ENCODE measurements around the gene NUP210. TPM values are rescaled to one million over a fixed set of nuclear protein-coding genes. Genes with fewer than 3 reads are reported as not detected.

NUP210 gene
- total and polyA plus RNA-seq, 7 donors = under 0.01 to 26.4 (median 2.1) TPM

- 69 to 74% methylated on average over 18 of the region's 18 CpGs for WGBS, 2 donors
- Histone ChIP-seq H3K27me3 (peaks cover 0 to 18% (median 0%) of the 10 kb centered on the region in 3 donors), H3K9me3 (no peaks in the 10 kb centered on the region), H3K36me3 (no peaks in the 10 kb centered on the region), H3K27ac (no peak overlapping the region), H3K4me3 (no peak overlapping the region), H3K4me1 (no peaks in the 10 kb centered on the region)
- intact Hi-C loops (cut with DNase I) = no loop called here
- no peak for TF ChIP-seq POLR2A (IDR thresholded peaks at IDR 0.05)
- no peak for TF ChIP-seq EP300 (IDR thresholded peaks at IDR 0.05)
- no peak for TF ChIP-seq CTCF (IDR thresholded peaks at IDR 0.05)
- TF ChIP-seq POLR2AphosphoS5 (IDR thresholded peaks at IDR 0.05) = no peak
- DNase-seq = peak; percentile 39
Observed at GRCh38 chr3:13294442-13295351, 125.4 kb downstream of the NUP210 start.

- Histone ChIP-seq H3K9me3 (no peaks in the 10 kb centered on the region), H3K4me1 (no peaks in the 10 kb centered on the region), H3K4me3 (no peak overlapping the region), H3K27me3 (peaks cover 0 to 22% (median 0%) of the 10 kb centered on the region in 3 donors), H3K27ac (no peak overlapping the region), H3K36me3 (no peaks in the 10 kb centered on the region)
- 78 to 82% methylated on average over 3 of the region's 3 CpGs for WGBS, 2 donors
- DNase-seq = no peak
- TF ChIP-seq POLR2A (IDR thresholded peaks at IDR 0.05) = no peak
- no peak for TF ChIP-seq POLR2AphosphoS5 (IDR thresholded peaks at IDR 0.05)
- TF ChIP-seq CTCF (IDR thresholded peaks at IDR 0.05) = no peak
- TF ChIP-seq EP300 (IDR thresholded peaks at IDR 0.05) = no peak
- intact Hi-C loops (cut with DNase I) = no loop called here
Observed at GRCh38 chr3:13292375-13292774, 127.7 kb downstream of the NUP210 start.

GRCh38 chr3:13290941-13291340, 129.2 kb downstream of the NUP210 start:
- 91% methylated on average over 3 of the region's 3 CpGs for WGBS, 2 donors
- DNase-seq = no peak
- Histone ChIP-seq H3K27ac (no peak overlapping the region), H3K36me3 (no peaks in the 10 kb centered on the region), H3K4me3 (no peak overlapping the region), H3K9me3 (peaks cover 0 to 5% (median 0%) of the 10 kb centered on the region in 4 donors), H3K4me1 (no peaks in the 10 kb centered on the region), H3K27me3 (peaks cover 0 to 26% (median 4%) of the 10 kb centered on the region in 3 donors)
- intact Hi-C loops (cut with DNase I) = no loop called here
- no peak for TF ChIP-seq POLR2AphosphoS5 (IDR thresholded peaks at IDR 0.05)
- TF ChIP-seq POLR2A (IDR thresholded peaks at IDR 0.05) = no peak
- TF ChIP-seq CTCF (IDR thresholded peaks at IDR 0.05) = no peak
- no peak for TF ChIP-seq EP300 (IDR thresholded peaks at IDR 0.05)

- no peak overlapping the region for H3K27ac ChIP-seq
- TF ChIP-seq CTCF (IDR thresholded peaks at IDR 0.05) = no peak
- TF ChIP-seq POLR2AphosphoS5 (IDR thresholded peaks at IDR 0.05) = no peak
- no peak for TF ChIP-seq EP300 (IDR thresholded peaks at IDR 0.05)
- no peak for TF ChIP-seq POLR2A (IDR thresholded peaks at IDR 0.05)
- 87% methylated on average over 9 of the region's 9 CpGs for WGBS, 2 donors
- peaks cover 8 to 32% (median 15%) of the 10 kb centered on the region in 3 donors for H3K27me3 ChIP-seq
- intact Hi-C loops (cut with DNase I) = no loop called here
- H3K4me1 ChIP-seq = no peaks in the 10 kb centered on the region
- peak; percentile 47 for DNase-seq
- no peaks in the 10 kb centered on the region for H3K36me3 ChIP-seq
- H3K9me3 ChIP-seq = peaks cover 0 to 5% (median 0%) of the 10 kb centered on the region in 4 donors
- no peak overlapping the region for H3K4me3 ChIP-seq
Observed at GRCh38 chr3:13289771-13290285, 130.3 kb downstream of the NUP210 start.
